SK-N-MC (cell line): ENCODE data around the gene DPM1.

Source experiments
- EZH2 ChIP-seq: fragments of 200-600 bp; sonication (generic); IDR thresholded peaks from one replicate; pipeline ENCODE4 v1.6.1; 2017; ENCODE audit warnings: antibody characterized with exemption
- FOXP2 ChIP-seq: optimal IDR thresholded peaks from 2 replicates; pipeline ENCODE3; 2011; ENCODE audit warnings: mild to moderate bottlenecking, moderate library complexity; ENCODE audit not compliant: insufficient read depth; ENCODE audit errors: extremely low read length, control extremely low read depth
- POLR2AphosphoS5 ChIP-seq: IDR thresholded peaks from 2 replicates; pipeline ENCODE4 v1.6.1; 2012; ENCODE audit warnings: mild to moderate bottlenecking, low read depth, low read length, borderline replicate concordance

DNA sequence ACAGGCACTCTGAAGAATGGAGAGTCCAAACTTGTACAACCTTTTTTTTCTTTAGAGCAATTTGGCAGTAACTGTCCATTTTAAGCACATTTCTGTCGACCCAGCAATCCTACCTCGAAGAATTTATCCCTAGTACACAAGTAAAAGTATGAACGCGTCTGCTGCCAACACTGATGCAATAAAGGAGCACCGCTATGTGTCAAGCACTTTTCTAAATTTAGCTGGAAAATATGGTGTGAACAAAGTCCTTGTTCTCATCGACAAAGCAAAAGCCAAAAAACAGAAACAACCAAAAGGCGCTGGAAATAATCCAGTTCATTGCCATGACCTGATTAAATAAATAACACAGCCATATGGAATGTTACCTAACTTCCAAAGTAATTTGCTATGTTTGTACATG, 1.1 kb downstream of the DPM1 start:
- no peak for TF ChIP-seq EZH2
- no peak for TF ChIP-seq POLR2AphosphoS5
- TF ChIP-seq FOXP2: no peak
